Esophagus mucosa (tissue), 1 donor: ENCODE data around the gene FUS. TPM values are rescaled to one million over a fixed set of nuclear protein-coding genes. Genes with fewer than 3 reads are reported as not detected.

Experiments used
- ATAC-seq: fragments of 200-7000 bp; cut with Tn5 transposase; one replicate; pipeline ENCODE4 v1.9.1; 2020
- total RNA-seq: library from RNA; stranded (reverse); gene quantifications from one replicate; pipeline ENCODE4 v1.2.4, GENCODE V29; 2023
- donor health status: DM: yes; HTN: yes; CAD: no.

Gene FUS
- total RNA-seq, 1 donor from 2014 or later, result 127 TPM

DNA sequence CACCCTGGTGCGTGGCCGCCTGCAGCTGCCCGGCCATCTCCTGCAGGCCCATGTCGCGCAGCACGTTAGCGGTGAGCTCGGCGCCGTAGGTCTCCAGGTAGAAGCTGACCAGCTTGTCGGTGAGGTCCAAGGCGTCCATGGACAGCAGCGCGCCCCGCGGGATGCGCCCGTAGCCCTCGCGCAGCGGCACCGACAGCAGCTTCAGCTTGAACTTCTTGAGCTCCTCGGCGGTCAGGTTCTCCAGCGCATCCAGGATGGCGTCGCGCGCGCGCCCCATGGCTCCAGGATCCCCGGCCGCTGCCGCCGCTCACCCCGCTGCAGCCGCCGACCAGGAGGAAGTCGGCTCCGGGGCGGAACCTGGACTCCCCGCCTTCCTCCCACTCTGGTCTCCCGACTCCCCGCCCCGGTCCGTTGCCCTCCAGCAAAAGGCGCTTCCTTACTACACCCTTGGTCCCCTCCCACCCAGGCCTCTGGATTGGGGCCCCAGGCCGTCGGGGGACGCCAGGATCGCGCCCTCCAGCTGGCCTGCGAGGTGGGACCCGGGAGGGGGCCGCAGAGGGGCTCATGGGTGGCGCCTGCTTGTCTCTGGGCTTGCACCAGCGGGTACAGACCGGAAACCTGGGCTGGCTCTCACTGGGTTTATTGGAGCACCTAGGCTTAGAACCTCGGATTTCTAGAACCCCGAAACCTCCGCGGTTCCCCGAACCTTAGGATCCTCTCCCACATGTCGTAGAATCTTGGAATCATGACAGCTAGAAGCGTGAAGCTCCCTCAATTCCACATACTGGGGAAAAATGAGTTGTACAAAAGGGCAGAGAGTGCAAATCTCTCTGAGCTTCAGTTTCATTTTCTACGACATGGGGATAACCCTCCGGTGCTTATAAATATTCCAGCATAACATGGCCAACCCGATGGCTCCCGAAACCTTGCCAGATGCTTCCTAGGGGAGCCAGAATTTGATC is 22.8 kb downstream of the FUS start, which contains the start of gene PYCARD:
Gene PYCARD (minus strand): TSS at position 347 of the 962 bp plus-strand sequence. CDS start 70 bp downstream, at position 277.
- peak; percentile 51 for ATAC-seq

DNA sequence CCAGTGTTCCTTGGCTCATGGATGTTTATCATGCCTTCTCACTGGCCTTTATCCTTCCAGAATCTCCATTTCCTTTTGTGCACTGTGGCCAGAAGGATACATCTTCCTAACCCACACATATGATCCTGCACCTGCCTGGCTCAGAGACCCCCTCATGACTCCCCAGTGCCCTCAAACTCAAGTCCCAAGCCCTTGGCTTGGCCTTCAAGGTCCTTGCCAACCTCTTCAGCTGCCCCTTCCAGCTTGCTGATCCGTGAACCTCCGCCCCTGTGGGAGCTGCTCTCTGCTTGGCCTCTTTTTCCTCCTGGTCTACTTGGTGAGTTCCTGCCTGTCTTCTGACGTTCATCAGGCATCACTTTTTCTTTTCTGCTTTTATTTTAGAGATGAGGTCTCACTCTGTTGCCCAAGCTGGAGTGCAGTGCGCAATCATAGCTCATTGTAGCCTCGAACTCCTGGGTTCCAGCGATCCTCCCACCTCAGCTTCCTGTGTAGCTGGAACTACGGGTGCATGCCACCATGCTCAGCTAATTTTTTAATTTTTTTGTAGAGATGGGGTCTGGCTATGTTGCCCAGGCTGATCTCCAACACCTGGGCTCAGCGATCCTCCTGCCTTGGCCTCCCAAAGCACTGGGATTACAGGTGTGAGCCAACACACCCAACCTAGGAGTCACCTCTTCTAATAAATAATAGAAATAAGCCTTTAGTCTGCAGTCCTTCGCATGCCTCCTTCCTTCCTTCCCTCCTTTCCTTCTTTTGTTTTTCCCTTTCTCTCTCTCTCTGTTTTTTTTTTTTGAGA is 25.1 kb downstream of the FUS start:
- no peak for ATAC-seq

DNA sequence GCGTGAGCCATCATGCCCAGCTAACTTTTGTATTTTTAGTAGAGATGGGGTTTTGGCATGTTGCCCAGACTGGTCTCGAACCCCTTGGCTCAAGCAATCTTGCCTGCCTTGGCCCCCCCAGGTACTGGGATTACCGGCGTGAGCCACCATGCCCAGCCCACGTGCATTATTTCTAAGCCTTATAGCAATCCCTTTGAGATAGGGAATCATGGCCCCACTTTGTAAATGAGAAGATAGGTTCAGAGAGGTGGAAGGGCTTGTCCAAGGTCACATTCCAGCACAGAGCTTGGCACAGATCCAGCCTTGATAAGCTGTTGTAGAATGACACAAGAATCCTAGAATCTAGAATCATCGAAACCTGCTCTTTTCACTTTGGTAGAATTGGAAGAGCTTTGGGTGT is 26.8 kb downstream of the FUS start:
- no peak for ATAC-seq

DNA sequence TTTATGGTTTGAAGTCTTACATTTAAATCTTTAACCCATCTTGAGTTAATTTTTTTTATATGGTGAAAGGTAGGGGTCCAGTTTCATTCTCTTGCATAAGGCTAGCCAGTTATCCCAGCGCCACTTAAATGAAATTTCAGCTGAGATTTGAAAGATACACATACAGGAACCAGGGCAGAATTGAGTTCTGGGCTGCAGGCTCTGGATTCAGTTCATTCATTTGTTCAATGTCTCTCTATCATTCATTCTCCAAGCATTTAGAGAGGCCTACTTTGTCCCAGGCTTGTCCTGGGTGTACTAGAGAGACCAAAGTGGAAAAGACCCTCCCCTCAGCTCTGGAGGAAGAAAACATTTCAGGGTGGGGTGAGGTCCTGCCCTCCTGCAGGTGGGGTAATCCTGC is 33.4 kb downstream of the FUS start:
- ATAC-seq, result no peak

DNA sequence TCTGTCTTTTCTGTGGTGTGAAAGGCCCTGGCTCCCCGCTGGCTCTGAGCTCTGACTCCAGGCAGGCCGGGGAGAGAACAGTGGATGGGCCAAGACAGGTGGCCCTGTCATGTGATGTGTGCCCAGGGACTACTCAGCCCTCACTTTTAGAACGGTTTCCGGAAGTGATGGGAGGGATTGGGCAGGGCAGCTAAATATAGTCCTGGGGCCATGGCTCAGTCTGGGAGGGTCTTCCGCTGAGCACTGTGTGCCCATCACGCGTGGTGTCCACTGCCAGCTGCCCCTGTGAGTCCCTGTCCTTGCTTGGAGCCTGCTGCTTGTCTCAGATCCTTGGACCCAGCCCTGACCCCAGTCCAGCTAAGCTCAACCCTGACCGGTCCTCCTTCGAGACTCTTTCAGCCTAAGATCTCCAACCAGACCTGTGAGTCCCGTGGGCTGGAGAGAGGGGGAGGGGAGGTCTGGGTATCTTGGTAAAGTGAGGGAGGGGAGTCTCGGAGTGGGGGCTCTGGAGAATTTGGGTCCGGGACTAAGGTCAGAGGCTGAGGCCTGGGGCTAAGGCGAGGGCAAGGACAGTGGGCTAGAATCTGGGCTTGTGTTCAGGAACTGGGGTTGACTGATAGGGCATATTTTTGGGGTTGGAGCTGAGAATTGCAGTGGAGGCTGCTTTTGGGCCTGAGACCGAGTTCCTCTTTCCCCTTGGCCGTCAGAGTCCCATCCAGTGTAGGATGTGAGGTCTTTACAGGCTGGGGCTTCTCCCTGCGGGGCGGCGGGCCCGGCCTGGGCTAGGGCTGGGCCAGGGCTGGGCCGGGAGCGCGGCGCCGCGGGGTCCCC is 34.2 kb downstream of the FUS start, which contains the start of gene TRIM72:
Gene TRIM72 (plus strand): TSS at position 243 of the 831 bp plus-strand sequence. CDS start 620 bp downstream, outside the sequence.
- no peak for ATAC-seq

DNA sequence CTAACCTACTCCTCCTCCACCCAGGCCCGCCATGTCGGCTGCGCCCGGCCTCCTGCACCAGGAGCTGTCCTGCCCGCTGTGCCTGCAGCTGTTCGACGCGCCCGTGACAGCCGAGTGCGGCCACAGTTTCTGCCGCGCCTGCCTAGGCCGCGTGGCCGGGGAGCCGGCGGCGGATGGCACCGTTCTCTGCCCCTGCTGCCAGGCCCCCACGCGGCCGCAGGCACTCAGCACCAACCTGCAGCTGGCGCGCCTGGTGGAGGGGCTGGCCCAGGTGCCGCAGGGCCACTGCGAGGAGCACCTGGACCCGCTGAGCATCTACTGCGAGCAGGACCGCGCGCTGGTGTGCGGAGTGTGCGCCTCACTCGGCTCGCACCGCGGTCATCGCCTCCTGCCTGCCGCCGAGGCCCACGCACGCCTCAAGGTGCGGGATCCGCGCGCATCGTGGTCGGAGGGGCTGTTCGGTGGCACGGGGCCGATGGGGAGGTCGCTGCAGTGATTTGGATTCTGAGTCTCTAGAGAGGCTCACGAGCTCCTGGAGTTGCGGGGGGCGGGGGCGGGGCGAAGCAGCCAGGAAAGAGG is 34.9 kb downstream of the FUS start:
- no peak for ATAC-seq

DNA sequence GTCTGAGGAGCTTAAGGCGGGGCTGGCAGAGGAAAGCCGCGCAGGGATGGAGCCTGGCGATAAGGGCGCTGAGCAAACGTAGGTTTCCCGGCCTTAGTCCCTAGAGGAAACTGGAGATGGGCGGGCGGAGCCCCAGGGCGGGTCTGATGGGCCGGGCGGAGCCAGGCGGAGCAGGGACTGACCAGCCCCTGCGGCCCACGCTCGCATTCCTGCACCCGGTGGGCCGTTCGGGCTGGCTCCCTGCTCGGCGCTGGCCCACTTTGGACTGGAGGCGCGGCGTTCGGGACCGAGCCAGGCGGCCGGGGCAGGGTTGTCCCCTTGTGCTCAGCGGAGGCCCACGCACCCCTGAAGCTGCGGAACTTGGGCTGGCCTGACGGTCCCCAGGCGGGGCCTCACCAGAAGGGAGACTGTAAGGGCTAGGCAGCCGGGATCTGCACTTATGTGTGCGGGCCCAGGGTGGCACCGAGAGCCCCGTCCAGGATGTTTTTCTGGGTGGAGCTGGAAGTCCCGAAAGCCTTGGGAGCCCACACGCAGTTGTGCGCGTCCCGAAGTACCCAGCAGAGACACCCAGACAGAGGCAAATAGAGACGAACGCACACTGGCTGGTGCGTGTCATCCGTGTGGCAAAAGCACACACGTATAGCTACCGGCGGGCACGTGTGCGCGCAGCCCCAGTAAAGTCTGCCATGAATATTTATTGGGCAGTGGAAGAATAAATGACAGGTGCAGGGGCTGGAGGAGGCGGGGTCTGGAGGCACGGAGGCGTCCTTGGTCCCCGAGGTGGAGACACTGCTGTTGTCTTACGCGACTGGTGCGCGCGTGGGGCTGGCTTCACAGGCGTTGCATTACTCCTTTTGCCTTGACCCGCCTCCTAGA is 35.6 kb downstream of the FUS start:
- ATAC-seq, result peak; percentile 42

DNA sequence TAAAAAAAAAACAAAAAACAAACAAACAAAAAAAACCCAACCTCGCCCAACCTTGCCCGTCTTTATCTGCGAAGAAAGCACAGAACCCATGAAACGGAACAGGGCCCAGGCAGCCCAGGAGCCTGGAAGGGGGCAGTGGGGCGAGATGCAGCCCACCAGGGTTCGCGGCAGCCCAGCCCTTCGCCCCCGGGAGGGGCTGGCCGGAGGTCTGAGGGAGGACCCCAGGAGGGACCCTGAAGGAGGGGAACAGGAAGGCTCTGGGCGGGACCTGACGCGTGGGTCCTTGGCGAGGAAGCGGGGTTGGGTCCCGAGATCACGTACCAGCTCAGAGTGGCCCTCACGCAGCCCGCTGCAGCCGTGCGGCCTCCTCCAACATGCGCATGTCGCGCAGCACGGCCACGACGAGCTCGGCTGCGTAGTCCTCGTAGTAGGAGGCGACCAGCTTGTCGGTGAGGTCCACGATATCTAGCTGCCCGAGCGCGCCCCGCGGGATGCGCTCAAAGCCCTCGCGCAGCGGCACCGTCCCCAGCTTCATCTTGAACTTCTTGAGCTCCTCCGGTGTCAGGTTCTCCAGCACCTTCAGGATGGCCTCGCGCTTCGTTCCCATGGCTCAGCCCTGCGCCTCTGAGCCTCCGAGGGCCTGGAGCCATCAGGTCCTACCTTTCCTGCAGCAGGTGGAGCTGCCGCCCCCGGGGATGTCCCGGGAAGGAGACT is 36.6 kb downstream of the FUS start, which contains the start of gene PYDC1:
Gene PYDC1 (minus strand): TSS at position 714 of the 714 bp plus-strand sequence. CDS start 107 bp downstream, at position 607.
- peak; percentile 13 for ATAC-seq

DNA sequence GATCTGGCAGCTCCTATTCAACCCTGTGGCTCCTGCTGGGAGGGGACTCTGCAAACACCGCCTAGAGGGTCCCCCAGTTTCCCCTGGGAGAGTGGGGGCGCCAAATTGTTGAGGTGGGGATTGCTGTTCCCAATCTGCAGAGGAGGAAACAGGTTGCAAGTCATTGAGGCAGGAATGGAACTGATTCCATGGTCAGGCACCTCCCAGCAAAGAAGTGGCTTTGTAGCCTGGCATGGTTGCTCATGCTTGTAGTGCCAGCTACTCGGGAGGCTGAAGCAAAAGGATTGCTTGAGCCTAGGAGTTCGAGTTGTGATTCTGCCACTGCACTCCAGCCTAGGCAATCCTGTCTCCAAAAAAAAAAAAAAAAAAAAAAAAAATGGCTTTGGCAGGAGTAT is 37.2 kb downstream of the FUS start:
- ATAC-seq, result no peak

DNA sequence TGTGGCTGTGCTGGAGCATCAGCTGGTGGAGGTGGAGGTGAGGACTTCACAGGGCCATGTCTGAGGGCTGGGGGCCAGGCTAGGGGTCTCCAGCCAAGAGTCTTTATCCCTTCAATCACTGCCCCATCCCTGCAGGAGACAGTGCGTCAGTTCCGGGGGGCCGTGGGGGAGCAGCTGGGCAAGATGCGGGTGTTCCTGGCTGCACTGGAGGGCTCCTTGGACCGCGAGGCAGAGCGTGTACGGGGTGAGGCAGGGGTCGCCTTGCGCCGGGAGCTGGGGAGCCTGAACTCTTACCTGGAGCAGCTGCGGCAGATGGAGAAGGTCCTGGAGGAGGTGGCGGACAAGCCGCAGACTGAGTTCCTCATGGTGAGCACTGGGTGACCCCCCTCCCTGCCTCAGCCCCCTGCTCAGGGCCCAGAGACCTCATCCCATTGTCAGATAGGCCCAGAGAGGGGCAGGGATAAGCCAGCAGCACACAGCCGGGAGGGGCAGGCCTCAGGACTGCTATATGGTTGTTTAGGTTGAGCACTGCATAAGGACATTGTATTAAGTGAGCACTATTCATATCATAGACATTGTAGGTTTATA is 39.3 kb downstream of the FUS start:
- ATAC-seq, result no peak

DNA sequence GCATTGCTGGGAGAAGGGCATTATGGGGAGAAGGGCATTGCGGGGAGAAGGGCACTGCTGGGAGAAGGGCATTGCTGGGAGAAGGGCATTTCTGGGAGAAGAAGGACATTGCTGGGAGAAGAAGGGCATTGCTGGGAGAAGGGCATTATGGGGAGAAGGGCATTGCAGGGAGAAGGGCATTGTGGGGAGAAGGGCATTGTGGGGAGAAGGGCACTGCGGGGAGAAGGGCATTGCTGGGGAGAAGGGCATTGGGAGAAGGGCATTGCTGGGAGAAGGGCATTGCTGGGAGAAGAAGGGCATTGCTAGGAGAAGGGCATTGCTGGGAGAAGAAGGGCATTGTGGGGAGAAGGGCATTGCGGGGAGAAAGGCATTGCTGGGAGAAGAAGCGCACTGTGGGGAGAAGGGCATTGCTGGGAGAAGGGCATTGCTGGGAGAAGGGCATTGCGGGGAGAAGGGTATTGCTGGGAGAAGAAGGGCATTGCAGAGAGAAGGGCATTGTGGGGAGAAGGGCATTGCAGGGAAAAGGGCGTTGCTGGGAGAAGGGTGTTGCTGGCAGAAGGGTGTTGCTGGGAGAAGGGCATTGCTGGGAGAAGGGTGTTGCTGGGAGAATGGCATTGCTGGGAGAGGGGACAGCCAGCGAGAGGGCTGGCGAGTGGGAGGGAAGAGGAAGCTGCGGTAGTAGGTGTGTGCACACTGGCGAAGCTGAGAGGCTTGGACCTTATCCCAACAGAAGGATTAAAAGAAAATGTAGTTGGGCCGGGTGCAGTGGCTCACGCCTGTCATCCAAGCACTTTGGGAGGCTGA is 41.6 kb downstream of the FUS start:
- ATAC-seq, result peak; percentile 65

DNA sequence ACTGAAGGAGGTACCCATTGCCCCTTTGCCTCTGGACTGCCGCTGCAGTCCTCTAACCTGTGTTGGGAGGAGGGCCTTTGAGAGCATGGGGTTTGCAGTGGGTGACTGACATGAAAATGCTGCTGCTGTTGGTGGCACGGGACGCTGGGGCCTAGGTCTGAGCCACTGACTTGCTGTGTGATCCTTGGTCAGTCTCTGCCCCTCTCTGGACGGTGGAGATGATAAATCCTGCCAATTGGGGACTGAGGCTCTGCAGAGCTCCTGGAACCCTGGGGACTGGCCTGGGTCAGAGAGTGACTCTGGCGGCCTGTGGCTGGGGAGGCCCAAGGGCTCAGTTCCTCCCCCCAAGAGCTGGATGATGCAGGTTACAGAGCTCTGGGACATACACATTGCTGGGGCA is 43.1 kb downstream of the FUS start:
- ATAC-seq, result no peak

DNA sequence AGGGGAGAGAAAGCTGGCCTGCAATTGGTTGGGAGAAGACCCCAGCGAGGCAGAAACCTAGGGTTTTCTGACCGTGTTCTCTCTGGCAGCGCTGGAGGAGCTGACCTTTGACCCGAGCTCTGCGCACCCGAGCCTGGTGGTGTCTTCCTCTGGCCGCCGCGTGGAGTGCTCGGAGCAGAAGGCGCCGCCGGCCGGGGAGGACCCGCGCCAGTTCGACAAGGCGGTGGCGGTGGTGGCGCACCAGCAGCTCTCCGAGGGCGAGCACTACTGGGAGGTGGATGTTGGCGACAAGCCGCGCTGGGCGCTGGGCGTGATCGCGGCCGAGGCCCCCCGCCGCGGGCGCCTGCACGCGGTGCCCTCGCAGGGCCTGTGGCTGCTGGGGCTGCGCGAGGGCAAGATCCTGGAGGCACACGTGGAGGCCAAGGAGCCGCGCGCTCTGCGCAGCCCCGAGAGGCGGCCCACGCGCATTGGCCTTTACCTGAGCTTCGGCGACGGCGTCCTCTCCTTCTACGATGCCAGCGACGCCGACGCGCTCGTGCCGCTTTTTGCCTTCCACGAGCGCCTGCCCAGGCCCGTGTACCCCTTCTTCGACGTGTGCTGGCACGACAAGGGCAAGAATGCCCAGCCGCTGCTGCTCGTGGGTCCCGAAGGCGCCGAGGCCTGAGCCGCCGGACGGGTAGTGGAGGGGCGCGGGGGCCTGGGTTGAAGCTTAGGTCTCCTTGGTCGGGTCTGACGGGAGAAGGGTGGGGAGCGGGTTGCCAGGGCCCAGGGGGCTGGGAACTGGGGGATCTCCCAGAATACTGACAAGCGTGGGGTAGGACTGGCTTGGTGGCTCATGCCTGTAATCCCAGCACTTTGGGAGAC is 44.4 kb downstream of the FUS start:
- no peak for ATAC-seq

DNA sequence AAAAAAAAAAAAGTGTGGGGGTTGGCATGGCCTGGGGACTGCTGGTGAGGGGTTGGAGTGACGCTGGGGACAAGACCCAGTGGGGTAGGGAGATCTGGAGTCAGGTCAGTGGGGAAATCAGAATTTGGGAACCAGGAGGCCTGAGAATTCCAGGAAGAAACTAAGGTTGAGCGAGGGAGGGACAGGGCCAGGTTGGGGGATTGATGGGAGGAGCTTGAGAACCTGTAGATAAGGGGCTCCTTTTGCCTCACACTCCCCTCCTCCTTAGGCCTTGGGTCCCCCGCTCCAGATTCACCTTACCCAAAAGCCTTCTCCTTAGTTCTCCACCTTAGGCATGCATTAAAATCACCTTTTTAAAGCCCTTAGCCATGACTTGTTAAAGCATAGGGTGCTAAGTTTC is 45.3 kb downstream of the FUS start:
- ATAC-seq, result no peak

DNA sequence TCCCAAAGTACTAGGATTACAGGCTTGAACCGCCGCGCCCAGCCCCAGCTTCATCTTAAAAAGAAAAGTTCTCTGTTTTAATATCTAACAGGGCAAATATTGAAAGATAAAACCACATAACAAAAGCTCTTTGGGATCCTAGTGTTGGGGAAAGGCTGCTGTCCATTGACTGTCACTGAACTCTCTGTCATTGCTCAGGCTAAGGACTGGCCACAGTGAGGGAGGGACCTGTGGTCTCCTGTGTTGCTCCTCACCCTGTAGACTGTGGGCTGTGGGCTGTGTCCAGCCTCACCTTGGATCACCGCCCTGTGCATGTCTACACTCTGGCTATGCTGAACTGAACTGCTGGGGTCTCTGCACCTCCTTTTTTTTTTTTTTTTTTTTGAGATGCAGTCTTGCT is 48.3 kb downstream of the FUS start:
- ATAC-seq, result peak; percentile 32

DNA sequence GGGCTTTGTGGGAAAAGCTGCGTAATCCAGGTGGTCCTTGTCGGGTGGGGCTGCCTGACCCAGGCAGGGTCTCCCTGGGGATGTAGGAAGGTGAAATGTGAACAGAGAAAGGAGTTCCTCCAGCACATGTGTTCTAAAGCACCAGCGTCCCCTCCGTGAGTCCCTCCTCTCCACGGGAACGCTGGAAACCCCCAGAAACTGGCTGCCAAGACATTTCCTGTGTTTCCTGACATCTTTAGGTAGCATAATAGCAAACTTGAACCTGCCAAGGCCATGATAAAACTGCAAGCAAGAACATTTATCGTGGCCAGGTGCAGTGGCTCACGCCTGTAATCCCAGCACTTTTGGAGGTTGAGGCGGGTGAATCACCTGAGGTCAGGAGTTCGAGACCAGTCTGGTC is 49.6 kb downstream of the FUS start:
- no peak for ATAC-seq

DNA sequence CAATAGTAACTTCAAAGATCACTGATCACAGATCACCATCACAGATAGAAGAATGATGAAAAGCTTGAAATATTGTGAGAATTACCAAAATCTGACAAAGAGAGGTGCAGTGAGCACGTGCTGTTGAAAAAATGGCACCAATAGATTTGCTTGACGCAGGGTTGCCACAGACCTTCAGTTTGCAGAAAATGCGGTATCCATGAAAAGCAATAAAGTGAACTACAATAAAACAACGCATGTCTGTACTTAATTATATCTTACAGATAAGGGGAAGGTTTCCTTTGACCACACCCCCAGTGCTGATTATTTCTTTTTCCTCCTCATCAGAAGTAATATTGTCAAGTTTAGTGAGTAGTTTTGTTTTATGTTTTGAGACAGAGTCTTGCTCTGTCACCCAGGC is 58.1 kb downstream of the FUS start:
- no peak for ATAC-seq
